ENCODE results near the gene OCA2.
"Not testable (repeated sequence)": the region's sequence is repeated elsewhere in the genome, so short reads cannot be mapped to it uniquely, and the experiment has no call there.

The OCA2 gene

DNA sequence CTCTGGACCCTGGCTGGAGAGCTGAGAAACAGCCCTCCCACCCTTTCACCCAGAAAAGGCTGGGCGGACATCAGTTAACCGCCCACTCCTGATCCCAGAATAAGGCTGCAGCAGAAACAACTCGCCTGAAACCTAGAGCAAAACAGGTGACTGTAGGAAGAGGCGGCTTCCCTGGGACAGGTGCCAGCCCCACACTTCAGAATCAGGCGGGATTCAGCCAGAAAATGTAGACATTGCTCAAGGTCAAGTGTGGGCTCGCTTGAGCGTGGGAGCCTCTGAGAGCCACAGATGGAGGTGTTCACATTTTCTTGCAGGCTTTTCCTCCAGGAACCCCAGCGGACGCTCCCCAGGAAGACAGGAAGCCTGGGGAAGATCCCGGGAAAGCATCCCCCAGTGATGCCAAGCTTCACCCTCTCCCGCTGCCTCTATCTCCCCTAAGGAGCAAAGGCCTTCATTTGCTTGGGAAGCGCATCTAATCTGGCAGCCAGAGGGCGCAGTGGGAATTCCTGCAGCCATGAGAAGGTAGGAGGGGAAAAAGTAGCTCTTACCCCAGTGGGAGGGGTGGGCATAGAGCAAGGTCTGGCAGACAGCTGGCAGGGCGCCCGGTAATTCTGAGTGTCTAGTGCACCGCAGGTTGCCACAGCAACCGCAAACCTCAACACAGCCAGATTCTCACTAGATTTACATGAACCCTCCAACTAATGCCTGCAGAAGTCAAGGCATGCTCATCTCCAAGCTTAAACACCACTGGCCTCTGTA, 77.7 kb downstream of the OCA2 start:
- DNase-seq, result peak; percentile 33

DNA sequence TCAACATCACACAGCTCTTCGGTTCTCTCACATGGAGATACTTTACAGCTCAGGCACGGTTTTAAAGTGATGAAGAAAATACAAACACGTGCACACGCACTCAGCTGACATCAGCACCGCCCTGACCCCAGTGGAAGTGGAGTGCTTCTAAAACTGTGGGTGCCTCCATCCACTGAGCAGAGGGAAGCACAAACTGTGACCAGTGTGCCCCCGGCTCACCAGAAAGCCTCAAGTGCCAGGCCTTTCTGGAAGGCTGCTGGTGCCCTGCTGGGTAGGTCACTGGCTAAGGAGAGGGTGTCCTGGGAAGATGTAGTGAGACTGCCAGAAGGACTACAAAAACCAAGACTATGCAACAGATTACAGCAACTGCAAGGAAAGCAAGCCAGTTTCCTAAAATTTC, 78.5 kb downstream of the OCA2 start:
- DNase-seq, result no peak

DNA sequence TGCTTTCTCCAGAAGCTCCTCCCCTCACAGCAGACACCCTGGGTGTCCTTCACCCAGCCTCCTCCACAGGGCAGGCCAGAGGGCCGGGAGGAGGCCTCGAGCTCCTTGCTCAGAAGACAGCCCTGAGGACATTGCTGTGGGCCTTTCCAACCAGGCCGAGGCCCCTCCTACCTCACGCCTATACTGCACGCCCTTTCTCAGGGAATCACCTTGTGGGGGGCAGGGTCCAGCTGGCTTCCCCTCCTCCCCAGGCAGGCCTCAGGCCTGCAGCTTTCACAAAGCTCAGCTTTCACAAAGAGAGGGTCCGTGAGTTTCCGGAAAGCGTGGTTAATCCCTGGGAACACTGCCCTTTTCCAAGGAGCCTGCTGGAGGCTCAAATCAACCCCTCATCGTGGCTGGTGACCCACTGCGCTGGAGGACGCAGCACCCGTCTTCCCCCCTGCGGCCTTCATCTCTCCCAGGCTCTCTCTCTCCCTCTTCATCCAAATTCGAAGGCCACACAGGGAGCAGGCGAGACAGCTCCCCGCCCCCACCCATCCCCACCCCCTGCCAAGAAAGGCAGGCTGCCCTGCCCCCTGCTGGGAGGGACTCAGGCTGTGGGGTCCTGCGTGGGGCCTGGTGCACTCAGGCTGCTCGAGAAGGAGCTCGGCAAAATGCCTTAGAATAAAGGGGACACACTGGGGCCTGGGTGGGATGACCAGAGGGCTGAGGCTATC, 79.4 kb downstream of the OCA2 start:
- DNase-seq, result no peak

DNA sequence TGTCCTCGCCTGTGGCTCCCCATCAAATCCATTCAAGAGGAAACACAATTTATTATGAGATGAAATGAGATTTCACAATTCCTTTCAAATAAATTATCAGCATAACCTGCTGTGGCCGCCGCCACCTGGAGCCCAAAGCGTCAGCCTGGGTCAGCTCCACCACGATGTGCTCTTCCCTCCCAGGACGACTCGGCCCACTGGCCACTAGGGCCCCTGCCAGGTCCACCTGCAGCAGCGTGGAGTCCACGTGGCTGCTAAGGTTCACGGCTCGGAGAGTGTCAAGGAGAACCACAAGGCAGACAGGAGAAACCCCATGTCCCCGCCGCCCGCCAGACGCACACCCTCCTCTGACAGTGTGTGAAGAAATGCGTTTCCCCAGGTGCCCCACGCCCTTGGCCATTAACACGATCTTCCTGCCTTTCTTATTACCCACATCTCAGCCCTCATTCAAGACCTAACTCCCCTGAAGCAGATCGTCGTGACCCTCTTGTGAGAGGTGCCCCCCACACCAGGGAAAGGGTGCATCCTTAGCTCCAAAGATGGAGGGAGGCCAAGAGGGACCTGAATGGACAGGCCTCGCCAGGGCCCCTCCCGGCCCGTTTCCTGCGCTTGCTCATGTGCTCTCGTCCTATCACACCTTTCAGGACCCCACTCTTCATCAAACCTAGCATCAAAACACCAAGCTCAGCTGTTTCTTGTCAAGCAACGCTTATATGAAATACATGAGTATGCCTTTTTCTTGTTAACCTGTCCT, 80.6 kb downstream of the OCA2 start:
- DNase-seq, result no peak

DNA sequence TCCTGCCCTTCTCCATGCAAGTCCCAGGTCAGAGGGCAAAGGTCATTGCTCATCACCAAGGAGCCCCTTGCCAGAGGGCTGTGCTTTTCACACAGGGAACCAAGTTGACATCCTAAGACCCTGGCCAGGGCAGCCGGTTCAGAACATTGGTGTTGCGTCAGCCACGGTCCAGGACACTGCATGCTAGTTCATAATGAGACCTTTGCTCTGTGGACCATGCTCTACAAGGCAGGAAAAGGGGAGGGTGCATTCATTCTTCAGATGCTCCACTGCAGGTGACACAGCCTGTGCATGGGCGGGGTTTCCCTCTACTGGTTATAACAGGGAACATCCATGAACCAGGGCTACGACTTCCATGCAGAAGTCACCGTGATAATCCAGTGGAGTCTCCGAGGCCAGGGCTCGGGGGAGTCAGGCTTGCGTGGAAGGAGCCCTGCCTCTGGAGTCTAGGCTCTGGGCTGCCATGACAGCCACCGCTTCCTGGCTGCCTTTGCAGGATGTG, 81.6 kb downstream of the OCA2 start:
- DNase-seq, result no peak

DNA sequence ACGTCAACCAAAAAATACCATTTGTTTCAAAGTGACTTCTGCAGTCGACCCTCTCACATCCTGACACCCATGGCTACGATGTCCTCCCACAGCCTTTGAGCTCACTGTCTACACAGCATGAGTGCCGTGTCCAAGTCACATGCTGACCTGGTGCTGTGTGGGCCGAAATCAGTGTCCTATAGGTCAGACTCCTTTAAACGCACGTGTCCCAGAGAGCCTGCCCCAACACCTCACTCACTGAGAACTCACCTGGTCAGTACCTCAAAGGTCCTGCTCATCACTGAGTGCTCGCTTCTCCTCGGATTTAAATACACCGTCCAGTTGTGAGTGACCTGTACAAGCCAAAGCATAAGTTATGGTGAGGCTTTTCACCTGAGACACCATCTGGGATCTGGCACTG, 83.3 kb downstream of the OCA2 start:
- DNase-seq, result no peak

DNA sequence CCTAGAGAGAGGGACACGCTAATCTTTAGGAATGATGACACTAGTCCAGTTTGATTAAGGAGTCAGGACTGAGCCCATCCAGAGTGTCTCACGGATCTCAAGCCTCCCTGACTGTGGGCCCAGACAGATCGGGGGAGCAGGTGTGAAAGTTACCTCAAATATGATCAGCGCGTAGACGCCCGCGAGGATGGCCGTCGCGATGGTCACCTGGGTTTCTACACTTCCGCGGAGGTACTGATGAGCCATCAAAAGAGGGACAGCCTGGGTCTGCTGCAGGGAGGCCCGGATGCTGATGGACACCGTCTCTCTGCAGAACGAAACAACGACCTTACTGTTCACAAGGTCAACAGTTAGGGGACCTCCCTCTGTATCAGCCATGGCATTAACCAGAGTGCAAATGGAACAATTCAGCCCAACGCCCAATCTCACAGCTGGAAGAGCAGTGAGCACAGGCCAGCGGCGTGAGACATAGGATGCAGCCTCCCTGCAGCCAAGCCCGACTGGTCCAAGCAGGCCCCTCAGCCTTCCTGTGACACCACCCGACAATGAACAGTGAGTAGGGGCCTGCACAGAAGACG, 84.4 kb downstream of the OCA2 start:
- no peak for DNase-seq

DNA sequence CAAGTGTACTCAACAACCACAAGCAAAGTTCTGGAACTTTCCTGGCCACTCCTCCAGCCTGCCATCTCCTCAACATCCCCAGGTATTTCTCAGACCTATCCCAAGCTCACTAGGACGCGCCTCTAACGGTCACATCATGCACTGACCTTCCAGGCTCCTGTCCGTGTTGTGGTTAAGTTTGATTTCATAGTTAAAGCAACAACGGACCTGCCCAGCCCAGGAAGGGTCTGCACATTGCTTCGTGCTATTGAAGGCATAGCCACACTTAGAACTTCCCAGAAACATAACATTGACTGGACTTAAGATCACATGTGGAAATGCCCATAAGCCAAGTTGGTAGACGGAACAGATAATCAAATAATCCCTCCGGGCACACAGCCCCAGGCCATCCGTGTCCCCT, 85.1 kb downstream of the OCA2 start:
- DNase-seq, result no peak

DNA sequence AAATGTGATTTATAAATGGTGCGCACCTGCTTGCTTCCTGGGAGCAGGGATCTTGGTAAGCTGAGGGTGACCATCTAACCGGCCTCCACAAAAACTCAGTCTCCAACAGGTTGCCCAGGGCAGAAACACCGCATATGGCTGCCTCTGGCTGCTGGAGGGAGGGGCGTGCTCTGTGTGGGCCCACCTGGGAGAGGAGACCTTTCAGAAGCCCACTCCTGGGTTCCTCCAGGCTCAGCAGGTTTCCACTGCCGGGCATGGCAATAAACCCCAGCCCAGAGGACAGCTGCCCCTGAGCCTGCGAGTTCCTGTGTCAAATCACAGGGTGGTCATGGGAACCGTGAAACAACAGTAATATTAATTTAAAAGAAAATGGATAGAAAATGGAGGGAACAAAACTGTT, 85.6 kb downstream of the OCA2 start:
- no peak for DNase-seq

DNA sequence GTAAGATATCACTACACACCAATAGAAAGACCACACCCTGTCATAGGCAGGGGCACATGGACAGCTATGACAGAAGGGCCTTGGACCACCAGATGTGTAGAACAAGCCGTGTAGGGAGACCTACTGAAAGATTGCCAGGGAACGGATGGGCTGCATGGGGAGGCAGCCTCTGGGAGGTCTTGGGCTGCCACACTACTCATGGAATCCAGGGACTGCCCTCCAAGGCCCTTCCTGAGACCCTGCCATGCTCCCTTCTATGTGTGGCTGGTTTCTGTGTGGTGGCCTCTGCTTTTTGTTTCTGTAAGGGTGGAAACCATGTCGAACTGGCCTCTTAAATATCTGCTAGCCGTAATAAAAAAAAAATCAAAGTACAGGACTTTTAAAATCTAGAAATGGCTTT, 86.9 kb downstream of the OCA2 start:
- DNase-seq, result no peak

DNA sequence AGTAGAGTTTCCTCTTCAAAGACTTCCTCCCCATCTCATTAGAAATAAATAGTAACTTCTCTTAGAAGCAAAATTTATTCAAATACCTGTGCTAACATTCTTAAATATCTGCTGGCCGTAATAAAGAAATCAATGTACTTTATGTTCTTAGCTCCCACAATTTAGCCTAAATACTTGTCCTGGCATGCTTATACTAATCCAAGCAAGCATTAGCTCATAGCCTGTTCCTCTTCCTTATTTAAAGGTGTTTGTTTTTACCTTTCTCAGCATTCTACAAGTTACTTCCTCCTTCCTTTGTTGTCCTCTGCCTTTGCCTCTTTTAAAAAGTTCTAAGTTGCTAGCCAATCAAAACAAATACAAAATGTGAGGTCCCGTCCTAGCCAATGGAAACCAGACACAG, 90.9 kb downstream of the OCA2 start:
- not testable (repeated sequence) for DNase-seq

DNA sequence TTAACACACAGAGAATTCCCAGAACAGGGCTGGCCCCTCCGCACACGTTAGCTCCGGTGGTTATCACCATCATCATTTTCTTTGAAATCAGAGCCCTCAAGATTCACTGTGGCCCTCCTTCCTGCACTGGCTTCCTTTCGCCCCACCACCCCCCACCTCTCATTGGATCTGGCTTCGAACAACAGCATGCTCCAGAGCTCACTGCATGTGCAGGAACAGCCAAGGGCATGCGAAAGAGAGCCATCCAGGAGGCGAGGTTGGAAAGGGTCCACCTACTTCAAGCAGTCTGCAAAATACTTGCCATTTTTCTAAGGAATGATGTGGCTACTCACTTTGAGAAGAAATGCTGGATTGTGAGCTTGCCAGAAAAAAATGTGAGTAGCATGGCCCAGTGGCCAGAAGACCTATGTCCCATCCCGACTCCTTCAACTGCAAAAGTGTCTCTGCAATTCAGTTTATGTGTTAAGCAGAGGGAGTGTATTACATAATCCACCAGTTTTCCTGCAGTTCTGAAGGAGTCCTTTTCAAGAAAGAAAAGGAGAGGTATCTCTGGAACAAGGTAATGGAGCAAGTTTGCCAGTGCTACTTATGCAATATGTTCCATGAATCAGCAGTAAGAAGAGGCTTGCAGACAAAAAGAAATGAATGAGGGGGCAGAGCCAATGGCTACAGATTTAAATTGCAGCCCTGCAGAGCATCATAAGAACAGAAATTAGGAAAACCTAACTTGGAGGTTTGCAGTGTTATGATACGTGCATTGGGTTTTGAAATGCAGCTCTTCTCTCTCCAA, 92.8 kb downstream of the OCA2 start:
- DNase-seq, result no peak

DNA sequence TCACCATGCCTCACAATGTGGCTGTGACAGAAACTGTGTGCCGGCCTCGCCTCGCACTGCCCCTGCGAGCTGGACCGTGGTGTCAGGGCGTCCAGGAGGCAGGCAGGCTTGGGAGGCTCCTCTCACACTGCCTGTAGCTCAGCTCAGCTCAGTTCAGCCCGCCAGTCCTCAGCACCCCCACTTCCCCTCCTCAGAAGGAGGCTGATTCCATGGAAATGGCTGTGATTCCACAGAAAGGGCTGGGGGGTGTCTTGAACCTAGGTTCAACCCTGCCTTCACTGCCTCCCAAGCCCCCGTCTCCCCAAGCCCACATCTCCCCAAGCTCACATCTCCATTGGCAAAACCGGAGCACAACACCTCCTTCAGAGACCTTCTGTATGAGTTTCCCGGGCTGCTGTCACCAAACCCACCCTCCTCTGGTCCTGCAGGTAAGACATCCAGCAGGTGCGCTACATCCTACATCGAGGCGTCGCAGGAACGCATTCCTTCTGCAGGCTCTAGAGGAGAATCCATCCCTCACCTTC, 94.0 kb downstream of the OCA2 start:
- DNase-seq, result no peak

DNA sequence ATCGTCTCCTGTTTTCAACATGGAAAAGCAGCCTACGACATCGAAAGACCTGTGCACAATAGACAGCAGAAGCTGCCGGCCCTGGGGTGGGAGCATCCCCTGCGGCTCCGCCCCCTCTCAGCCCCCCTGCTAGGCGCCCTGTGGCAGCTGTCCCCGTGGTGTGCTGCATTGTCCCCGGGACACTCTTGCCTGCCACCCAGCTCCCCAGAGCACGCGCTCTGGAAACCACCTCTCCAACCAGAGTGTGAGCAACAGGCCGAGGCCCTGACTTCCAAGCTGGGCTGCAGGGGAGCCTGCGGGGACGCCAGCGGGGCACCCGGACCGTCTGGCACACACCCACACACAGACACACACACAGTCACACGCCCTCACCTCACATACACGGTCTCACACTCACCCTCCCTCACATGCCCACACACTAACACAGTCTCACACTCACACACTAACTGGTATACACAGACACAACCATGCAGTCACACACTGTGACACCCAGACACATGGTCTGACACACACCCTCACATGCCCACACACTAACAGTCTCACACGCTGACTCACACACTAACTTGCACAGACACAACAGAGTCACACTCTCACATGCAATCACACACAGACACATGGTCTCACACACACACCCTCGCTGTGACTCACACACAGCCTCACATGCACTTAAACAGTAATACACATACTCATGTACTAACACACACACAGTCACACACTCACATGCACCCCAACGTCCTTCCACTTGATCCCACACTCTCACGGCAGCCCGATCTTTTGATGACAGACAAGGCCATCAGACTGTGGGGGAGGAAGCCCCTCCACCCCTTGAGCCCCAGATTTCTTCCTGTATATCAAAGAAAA, 94.7 kb downstream of the OCA2 start:
- no peak for DNase-seq

DNA sequence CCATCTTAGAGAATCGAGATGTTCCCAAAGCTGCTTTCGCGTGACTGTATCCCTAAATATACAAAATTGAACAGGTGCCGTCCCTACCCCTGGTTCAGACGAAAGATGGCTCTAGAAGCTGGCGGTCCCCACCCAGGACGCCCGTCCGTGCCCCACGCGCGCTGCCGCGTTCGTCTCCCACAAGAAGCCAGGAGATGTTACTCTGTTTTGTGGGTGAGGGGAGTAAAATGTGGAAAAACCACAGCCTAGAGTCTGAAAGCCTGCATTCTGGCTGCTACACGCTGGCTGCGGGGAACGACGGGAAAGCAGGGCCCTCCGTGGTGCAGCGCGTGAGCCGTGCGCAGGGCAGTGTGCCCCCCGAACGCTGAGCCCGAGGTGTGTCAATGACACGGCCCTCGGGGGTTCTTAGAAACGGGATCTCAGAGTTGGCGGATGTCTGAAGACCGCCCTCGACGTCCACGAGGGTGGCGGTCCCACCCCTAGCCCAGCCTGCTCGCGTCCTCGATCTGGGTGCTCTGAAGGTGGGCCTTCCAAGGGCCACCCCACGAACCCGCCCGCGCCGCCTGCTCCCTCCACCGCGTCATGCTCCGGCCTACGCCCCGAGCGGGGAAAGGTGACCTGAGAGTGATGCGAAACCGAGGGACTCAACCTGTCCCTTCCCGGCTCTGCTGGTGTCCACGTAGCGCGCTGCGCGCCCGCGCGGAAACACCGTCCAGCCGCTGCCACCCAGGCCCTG, 95.6 kb downstream of the OCA2 start:
- DNase-seq, result no peak

DNA sequence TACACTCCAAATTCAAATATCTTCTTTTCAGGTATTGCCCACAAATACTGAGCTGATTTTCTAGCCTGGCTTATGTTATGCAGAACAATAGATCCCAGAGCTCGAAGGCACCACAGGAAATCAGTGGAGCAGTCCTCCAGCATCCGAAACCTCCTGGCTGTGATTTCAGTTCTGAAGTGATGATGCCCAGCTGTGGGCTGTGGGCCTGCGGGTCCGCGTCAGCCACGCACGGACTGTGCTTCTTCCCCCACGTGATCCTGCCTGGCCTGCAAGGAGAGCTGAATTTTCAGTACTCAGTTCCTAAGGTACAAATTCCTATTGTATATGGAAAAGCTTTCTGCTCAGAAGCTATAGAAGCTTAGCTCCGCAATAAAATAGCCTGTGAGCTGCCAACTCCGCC, 96.2 kb downstream of the OCA2 start:
- no peak for DNase-seq

DNA sequence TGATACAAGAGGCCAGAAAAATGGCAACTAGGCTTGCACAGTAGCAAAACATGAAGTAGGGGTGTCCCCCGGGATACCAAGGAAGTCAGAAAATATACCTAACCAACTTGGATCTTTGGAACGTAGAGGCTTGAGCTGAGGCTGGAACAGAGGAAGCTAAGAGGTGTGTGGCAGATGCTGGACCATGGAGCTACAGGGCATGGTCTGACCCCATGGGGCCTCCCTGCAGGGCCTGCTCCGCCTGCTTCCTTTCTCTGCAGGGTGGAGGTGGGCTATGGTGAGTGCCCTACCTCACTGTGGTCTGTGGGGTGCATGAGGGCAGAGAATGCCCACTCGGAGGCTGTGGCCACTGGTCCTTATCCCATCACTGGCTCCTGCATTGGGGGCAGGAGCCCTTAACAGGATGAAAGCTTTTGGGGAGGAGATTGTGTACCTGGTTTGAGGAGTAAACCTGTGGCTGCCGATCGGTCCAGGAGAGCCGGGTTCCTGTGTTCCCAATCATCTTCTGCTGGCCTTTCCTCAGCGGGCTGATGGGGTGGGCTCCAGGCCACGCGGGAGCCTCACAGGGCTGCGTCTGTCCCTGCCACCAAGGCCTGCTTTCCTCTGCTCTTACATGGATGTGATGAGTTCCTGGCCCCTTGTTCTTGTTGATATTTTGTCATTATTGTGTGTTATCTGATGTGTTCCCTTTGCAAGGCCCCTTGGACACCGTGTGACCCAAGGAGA, 96.8 kb downstream of the OCA2 start:
- DNase-seq, result no peak

DNA sequence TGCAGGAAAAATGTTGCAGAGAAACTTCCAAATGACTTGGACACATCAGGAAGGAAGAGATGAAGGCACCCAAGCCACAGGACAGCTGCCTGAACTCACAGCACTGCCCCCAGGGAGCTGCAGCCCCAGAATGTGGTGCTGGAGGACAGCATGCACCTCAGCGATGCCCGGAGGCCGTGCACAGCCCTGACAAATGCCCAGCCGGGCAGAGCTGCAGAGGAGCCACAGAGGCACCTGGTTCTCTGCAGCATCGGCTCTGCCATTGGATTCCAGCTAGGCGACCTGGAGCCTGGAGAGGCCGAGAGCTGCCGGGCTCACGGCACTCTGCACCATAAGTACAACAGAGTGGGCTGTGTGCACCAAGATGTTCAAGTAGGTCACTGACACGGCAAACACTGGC, 97.5 kb downstream of the OCA2 start:
- DNase-seq, result no peak

DNA sequence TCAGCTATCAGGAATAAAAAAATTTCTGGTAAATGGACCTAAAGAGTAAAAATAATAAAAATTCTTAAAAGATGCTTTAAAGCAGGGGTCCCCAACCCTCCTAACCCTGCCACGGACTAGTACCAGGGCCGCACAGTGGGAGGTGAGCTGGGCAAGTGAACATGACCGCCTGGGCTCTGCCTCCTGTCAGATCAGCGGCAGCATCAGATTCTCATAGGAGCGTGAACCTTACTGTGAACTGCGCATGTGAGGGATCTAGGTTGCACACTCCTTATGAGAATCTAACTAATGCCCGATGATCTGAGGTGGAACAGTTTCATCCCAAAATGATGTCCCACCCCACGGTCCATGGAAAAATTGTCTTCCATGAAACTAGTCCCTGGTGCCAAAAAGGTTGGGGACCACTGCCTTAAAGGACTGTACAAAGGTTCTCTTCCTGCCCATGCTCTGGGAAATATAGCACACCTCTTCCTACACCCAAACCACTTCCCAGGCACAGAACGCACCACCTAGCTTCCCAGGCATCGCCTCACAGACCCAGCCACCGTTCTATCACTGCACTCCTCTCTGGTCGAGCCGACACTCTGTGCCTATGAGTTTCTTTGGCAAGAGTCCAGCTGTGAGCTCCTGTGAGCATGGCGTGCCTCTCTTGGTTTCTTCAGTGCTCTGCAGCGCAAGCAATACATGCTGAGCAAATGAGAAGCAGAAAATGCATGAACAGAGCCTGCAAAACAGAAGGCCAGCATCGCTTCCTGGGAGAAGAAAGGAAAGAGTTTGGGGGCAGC, 104.9 kb downstream of the OCA2 start:
- no peak for DNase-seq
